OCI-LY1 (cell line): ENCODE measurements around the gene BUB1.

Experiments
- CTCF ChIP-seq: fragments of 200-600 bp; sonication (generic), shearing (Covaris generic); IDR thresholded peaks from 2 replicates; pipeline ENCODE4 v1.5.1; 2017; ENCODE audit warnings: mild to moderate bottlenecking, antibody characterized with exemption, low read length, moderate library complexity, mixed read lengths
- EZH2 ChIP-seq: fragments of 200-600 bp; sonication (generic), shearing (Covaris generic); IDR thresholded peaks from 2 replicates; pipeline ENCODE4 v1.8.0; 2017; ENCODE audit warnings: borderline replicate concordance, mixed run types, mild to moderate bottlenecking, antibody characterized with exemption, low read length, moderate library complexity, mixed read lengths

GRCh38 chr2:110716959-110717645, 39.2 kb upstream of the BUB1 start:
- TF ChIP-seq CTCF (no peak), EZH2 (no peak)
